Astrocyte (in vitro differentiated cells and primary cell): ENCODE data around the gene ZCWPW1.

Experiments
- CTCF ChIP-seq: IDR thresholded peaks from 2 replicates; pipeline ENCODE4 v1.5.1; 2011; ENCODE audit warnings: low read depth, mild to moderate bottlenecking, inconsistent platforms, low read length, moderate library complexity; ENCODE audit not compliant: insufficient read depth
- EZH2 ChIP-seq: IDR thresholded peaks from 2 replicates; pipeline ENCODE4 v1.6.1; 2012; ENCODE audit warnings: mild to moderate bottlenecking, low read length, inconsistent platforms; ENCODE audit not compliant: insufficient read depth

- TF ChIP-seq CTCF (no peak), EZH2 (no peak)
Observed at GRCh38 chr7:100476101-100476780, 47.7 kb upstream of the ZCWPW1 start.
